Calu3 (cell line): ENCODE measurements around the gene SLC38A1. TPM values are rescaled to one million over a fixed set of nuclear protein-coding genes. Genes with fewer than 3 reads are reported as not detected.
"Not testable (repeated sequence)": the region's sequence is repeated elsewhere in the genome, so short reads cannot be mapped to it uniquely, and the experiment has no call there.

Source experiments
- BruUV-seq: library from RNA; stranded (reverse); fragments of 400-500 nt; replicated peaks from 2 replicates; lab custom pipeline; 2021; lab: Mats Ljungman, UMichigan
- CTCF ChIA-PET: fragments of 300-600 bp; sonication (Branson Sonifier 250); formaldehyde crosslinking; loops from one replicate; lab custom pipeline; 2022; ENCODE audit warnings: antibody characterized with exemption; lab: Charles Lee
- DNase-seq: peaks from one replicate; pipeline ENCODE4 v3.0.0; 2022
- H3K27ac Mint-ChIP-seq: one replicate; pipeline ENCODE4 v1.8.0; 2022; ENCODE audit warnings: mixed read lengths; ENCODE audit not compliant: unreplicated experiment
- H3K27me3 Mint-ChIP-seq: one replicate; pipeline ENCODE4 v1.8.0; 2022; ENCODE audit warnings: mixed read lengths; ENCODE audit not compliant: unreplicated experiment
- H3K36me3 Mint-ChIP-seq: one replicate; pipeline ENCODE4 v1.8.0; 2022; ENCODE audit warnings: mild to moderate bottlenecking, moderate library complexity, mixed read lengths; ENCODE audit not compliant: insufficient read depth, unreplicated experiment
- H3K4me1 Mint-ChIP-seq: one replicate; pipeline ENCODE4 v1.8.0; 2022; ENCODE audit warnings: mild to moderate bottlenecking, low read depth, mixed read lengths; ENCODE audit not compliant: unreplicated experiment
- H3K4me3 Mint-ChIP-seq: one replicate; pipeline ENCODE4 v1.8.0; 2022; ENCODE audit warnings: mild to moderate bottlenecking, low read depth, moderate library complexity, mixed read lengths; ENCODE audit not compliant: unreplicated experiment
- H3K9me3 Mint-ChIP-seq: one replicate; pipeline ENCODE4 v1.8.0; 2022; ENCODE audit warnings: low read depth, mixed read lengths; ENCODE audit not compliant: unreplicated experiment
- CTCF ChIP-seq: fragments of 200-600 bp; IDR thresholded peaks from one replicate; pipeline ENCODE4 v1.8.0; 2022; ENCODE audit warnings: antibody characterized with exemption; ENCODE audit not compliant: unreplicated experiment
- intact Hi-C: fragments of 100-400 bp; cut with micrococcal nuclease; formaldehyde crosslinking; loops from one replicate; pipeline ENCODE4 v1.10.0; 2022; ENCODE audit not compliant: unreplicated experiment
- total RNA-seq: library from RNA; stranded (reverse); gene quantifications from 2 replicates; pipeline ENCODE4 v1.2.3, GENCODE V29; 2022

SLC38A1 gene
- total RNA-seq, 1 experiment from 2014 or later: 132 TPM

GRCh38 chr12:46201284-46201789 lies 67.5 kb downstream of the SLC38A1 start:
- no peak overlapping the region for H3K4me3 Mint-ChIP-seq
- DNase-seq: no peak
- CTCF ChIA-PET: no interaction called here
- no peaks in the 10 kb centered on the region for H3K4me1 Mint-ChIP-seq
- H3K27me3 Mint-ChIP-seq: no peaks in the 10 kb centered on the region
- H3K36me3 Mint-ChIP-seq: peaks cover 46% of the 10 kb centered on the region
- no peaks in the 10 kb centered on the region for H3K9me3 Mint-ChIP-seq
- no TSS peak for BruUV-seq
- TF ChIP-seq CTCF: no peak
- intact Hi-C loops: no loop called here
- H3K27ac Mint-ChIP-seq: no peak overlapping the region

GRCh38 chr12:46200551-46200950 lies 68.3 kb downstream of the SLC38A1 start:
- no peak for DNase-seq
- Mint-ChIP-seq H3K4me1 (no peaks in the 10 kb centered on the region), H3K27me3 (no peaks in the 10 kb centered on the region), H3K36me3 (peaks cover 54% of the 10 kb centered on the region), H3K4me3 (no peak overlapping the region), H3K27ac (no peak overlapping the region), H3K9me3 (peaks cover 3% of the 10 kb centered on the region)
- no TSS peak for BruUV-seq
- CTCF ChIA-PET: no interaction called here
- intact Hi-C loops: no loop called here
- no peak for TF ChIP-seq CTCF

GRCh38 chr12:46198913-46199312 lies 69.9 kb downstream of the SLC38A1 start:
- peaks cover 3% of the 10 kb centered on the region for H3K9me3 Mint-ChIP-seq
- DNase-seq: no peak
- BruUV-seq: no TSS peak
- no peak overlapping the region for H3K27ac Mint-ChIP-seq
- no peak overlapping the region for H3K4me3 Mint-ChIP-seq
- intact Hi-C loops: no loop called here
- TF ChIP-seq CTCF: no peak
- CTCF ChIA-PET: interaction anchor here (0.6 kb wide), 1 partner anchor 359 kb away, joined by 4 read pairs; no protein-coding TSS in a partner anchor
- no peaks in the 10 kb centered on the region for H3K4me1 Mint-ChIP-seq
- no peaks in the 10 kb centered on the region for H3K27me3 Mint-ChIP-seq
- H3K36me3 Mint-ChIP-seq: peaks cover 68% of the 10 kb centered on the region

GRCh38 chr12:46197883-46198282 lies 71.0 kb downstream of the SLC38A1 start:
- no TSS peak for BruUV-seq
- no peaks in the 10 kb centered on the region for H3K27me3 Mint-ChIP-seq
- H3K4me1 Mint-ChIP-seq: no peaks in the 10 kb centered on the region
- H3K36me3 Mint-ChIP-seq: peaks cover 72% of the 10 kb centered on the region
- no peak overlapping the region for H3K4me3 Mint-ChIP-seq
- H3K27ac Mint-ChIP-seq: no peak overlapping the region
- peaks cover 5% of the 10 kb centered on the region for H3K9me3 Mint-ChIP-seq
- DNase-seq: no peak
- CTCF ChIA-PET: no interaction called here
- intact Hi-C loops: no loop called here
- TF ChIP-seq CTCF: no peak

GRCh38 chr12:46190533-46190932 lies 78.3 kb downstream of the SLC38A1 start:
- H3K4me3 Mint-ChIP-seq, BruUV-seq, H3K9me3 Mint-ChIP-seq, DNase-seq, intact Hi-C loops, H3K4me1 Mint-ChIP-seq, H3K27me3 Mint-ChIP-seq, H3K27ac Mint-ChIP-seq, CTCF ChIA-PET: not testable (repeated sequence)
- peaks cover 61% of the 10 kb centered on the region for H3K36me3 Mint-ChIP-seq
